ENCODE results near the gene TRIO. TPM values are rescaled to one million over a fixed set of nuclear protein-coding genes. Genes with fewer than 3 reads are reported as not detected.
A peak's percentile ranks its signal among the peaks of the same experiment; 100 is the strongest.

The TRIO gene
- total and polyA plus RNA-seq, 11 donors: 35.2 to 99.1 (median 58.4) TPM

- intact Hi-C loops (cut with DNase I): no loop called here
- no peaks in the 10 kb centered on the region for H3K9me3 ChIP-seq
- 76 to 85% (median 83%) methylated on average over 17 of the region's 17 CpGs for WGBS, 4 donors
- H3K27ac ChIP-seq: peak overlapping the region in 2 of 12 donors; percentile 28 to 31
- ATAC-seq (peak in 3 of 4 donors; percentile 31 to 56 (median 55)), DNase-seq (no peak)
- no peak overlapping the region for H3K4me3 ChIP-seq
- H3K27me3 ChIP-seq: no peaks in the 10 kb centered on the region
- H3K36me3 ChIP-seq: peaks cover 0 to 45% (median 15%) of the 10 kb centered on the region in 9 donors
- TF ChIP-seq CTCF (IDR thresholded peaks at IDR 0.05): no peak
- TF ChIP-seq POLR2A (IDR thresholded peaks at IDR 0.05): no peak
- peaks cover 0 to 59% (median 23%) of the 10 kb centered on the region in 12 donors for H3K4me1 ChIP-seq
These were observed 143.7 kb downstream of the TRIO start for GRCh38 chr5:14286574-14287421.

GRCh38 chr5:14292766-14293658 is 149.9 kb downstream of the TRIO start:
- no peaks in the 10 kb centered on the region for H3K9me3 ChIP-seq
- WGBS, 4 donors: 65 to 69% (median 68%) methylated on average over 12 of the region's 12 CpGs
- H3K27me3 ChIP-seq: no peaks in the 10 kb centered on the region
- H3K27ac ChIP-seq: peak overlapping the region in 1 of 12 donors; percentile 17
- no peak overlapping the region for H3K4me3 ChIP-seq
- ATAC-seq (peak in 3 of 4 donors; percentile 5 to 13 (median 6)), DNase-seq (peak in 1 of 5 donors; percentile 46)
- intact Hi-C loops (cut with DNase I): no loop called here
- peaks cover 0 to 70% (median 37%) of the 10 kb centered on the region in 9 donors for H3K36me3 ChIP-seq
- TF ChIP-seq POLR2A (IDR thresholded peaks at IDR 0.05) (no peak), CTCF (IDR thresholded peaks at IDR 0.05) (no peak)
- H3K4me1 ChIP-seq: peaks cover 0 to 40% (median 9%) of the 10 kb centered on the region in 12 donors

GRCh38 chr5:14295610-14296009 is 152.5 kb downstream of the TRIO start:
- TF ChIP-seq POLR2A (IDR thresholded peaks at IDR 0.05): no peak
- no peak for TF ChIP-seq CTCF (IDR thresholded peaks at IDR 0.05)
- DNase-seq (peak in 1 of 5 donors; percentile 56), ATAC-seq (peak; percentile 49 to 62 (median 56))
- H3K4me1 ChIP-seq: peaks cover 0 to 54% (median 9%) of the 10 kb centered on the region in 12 donors
- H3K27ac ChIP-seq: peak overlapping the region in 9 of 12 donors; percentile 18 to 81 (median 70)
- peak overlapping the region in 4 of 12 donors; percentile 8 to 35 (median 18) for H3K4me3 ChIP-seq
- WGBS, 4 donors: 34 to 62% (median 59%) methylated on average over 5 of the region's 5 CpGs
- H3K9me3 ChIP-seq: no peaks in the 10 kb centered on the region
- intact Hi-C loops (cut with DNase I): no loop called here
- H3K27me3 ChIP-seq: no peaks in the 10 kb centered on the region
- peaks cover 0 to 61% (median 47%) of the 10 kb centered on the region in 9 donors for H3K36me3 ChIP-seq
